ENCODE results near the gene PHF10.

The PHF10 gene

DNA sequence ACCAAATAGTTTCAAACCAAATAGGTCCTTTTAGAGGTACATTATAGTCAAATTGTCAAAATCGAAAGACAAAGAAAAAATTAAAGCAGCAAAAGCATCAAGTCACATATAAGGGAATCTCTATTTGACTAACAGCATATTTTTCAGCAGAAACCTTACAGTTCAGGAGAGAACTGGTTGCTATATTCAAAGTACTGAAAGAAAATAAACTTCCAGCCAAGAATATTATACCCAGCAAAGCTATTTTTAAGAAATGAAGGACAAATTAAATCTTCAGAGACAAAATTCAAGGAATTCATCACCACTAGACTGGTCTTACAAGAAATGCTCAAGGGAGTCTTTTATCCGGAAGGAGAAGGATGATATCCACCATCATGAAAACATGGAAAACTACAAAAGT lies 38.4 kb downstream of the PHF10 start:
- TF ChIP-seq EGR1 (IDR thresholded peaks at IDR 0.05) = no peak
- no peak for TF ChIP-seq TEAD4 (IDR thresholded peaks at IDR 0.05)
- no peak for TF ChIP-seq RAD21 (IDR thresholded peaks at IDR 0.05; ENCODE audit: low read depth)
- no peak for TF ChIP-seq ZBTB7A (IDR thresholded peaks at IDR 0.05; ENCODE audit: low read depth)

DNA sequence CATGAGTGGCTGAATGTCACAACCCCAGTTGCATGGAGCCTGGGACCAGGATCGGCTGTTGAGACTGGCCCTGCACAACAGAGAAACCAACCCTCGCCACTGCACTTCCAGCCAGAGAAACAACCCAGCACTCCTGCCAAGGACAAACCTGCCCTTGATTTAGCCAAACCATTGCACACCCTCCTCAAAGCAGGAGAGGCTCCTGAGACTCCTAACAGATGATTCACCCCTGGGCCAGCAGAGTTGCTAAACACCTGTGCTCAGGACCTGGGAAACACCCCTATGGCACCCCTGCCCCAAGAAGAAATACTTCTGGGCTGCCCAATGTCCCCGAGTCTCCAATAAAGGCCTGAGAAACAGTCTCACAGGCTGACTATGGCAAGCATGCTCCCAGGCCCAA lies 40.2 kb downstream of the PHF10 start:
- TF ChIP-seq CEBPB (IDR thresholded peaks at IDR 0.05) = no peak
- no peak for TF ChIP-seq TEAD4 (IDR thresholded peaks at IDR 0.05)
- TF ChIP-seq FOXM1 (IDR thresholded peaks at IDR 0.05; ENCODE audit: borderline replicate concordance, low read depth) = no peak
- TF ChIP-seq NFIC (IDR thresholded peaks at IDR 0.05) = no peak
- no peak for TF ChIP-seq TCF12 (IDR thresholded peaks at IDR 0.05; ENCODE audit: low read depth)

DNA sequence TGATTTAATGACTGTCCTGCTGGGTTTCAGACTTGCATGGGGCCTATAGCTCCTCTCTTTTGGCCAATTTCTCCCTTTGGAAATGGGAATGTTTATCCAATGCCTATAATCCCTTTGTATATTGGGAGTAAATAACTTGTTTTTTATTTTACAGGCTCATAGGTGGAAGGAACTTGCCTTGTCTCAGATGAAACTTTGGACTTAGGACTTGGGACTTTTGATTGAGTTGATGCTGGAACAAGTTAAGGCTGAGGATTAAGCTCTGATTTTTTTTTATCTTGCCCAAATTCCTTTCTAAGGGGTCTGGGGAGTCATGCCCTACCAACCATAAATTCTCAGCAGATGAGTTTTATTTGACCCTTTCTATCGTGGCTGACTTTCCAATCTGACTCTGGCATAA lies 46.0 kb downstream of the PHF10 start:
- TF ChIP-seq ZBTB7A (IDR thresholded peaks at IDR 0.05; ENCODE audit: low read depth) = no peak
- TF ChIP-seq, protein P1, sequence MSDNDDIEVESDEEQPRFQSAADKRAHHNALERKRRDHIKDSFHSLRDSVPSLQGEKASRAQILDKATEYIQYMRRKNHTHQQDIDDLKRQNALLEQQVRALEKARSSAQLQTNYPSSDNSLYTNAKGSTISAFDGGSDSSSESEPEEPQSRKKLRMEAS (IDR thresholded peaks at IDR 0.05) = no peak
- no peak for TF ChIP-seq EP300 (IDR thresholded peaks at IDR 0.05; ENCODE audit: borderline replicate concordance)
- no peak for TF ChIP-seq RAD21 (IDR thresholded peaks at IDR 0.05; ENCODE audit: low read depth)
- no peak for TF ChIP-seq EGR1 (IDR thresholded peaks at IDR 0.05)
- no peak for TF ChIP-seq CREB1 (IDR thresholded peaks at IDR 0.05; ENCODE audit: low read depth)
- no peak for TF ChIP-seq NFIC (IDR thresholded peaks at IDR 0.05)
- TF ChIP-seq CEBPB (IDR thresholded peaks at IDR 0.05) = no peak
- no peak for TF ChIP-seq FOXM1 (IDR thresholded peaks at IDR 0.05; ENCODE audit: borderline replicate concordance, low read depth)
- TF ChIP-seq, protein P2, sequence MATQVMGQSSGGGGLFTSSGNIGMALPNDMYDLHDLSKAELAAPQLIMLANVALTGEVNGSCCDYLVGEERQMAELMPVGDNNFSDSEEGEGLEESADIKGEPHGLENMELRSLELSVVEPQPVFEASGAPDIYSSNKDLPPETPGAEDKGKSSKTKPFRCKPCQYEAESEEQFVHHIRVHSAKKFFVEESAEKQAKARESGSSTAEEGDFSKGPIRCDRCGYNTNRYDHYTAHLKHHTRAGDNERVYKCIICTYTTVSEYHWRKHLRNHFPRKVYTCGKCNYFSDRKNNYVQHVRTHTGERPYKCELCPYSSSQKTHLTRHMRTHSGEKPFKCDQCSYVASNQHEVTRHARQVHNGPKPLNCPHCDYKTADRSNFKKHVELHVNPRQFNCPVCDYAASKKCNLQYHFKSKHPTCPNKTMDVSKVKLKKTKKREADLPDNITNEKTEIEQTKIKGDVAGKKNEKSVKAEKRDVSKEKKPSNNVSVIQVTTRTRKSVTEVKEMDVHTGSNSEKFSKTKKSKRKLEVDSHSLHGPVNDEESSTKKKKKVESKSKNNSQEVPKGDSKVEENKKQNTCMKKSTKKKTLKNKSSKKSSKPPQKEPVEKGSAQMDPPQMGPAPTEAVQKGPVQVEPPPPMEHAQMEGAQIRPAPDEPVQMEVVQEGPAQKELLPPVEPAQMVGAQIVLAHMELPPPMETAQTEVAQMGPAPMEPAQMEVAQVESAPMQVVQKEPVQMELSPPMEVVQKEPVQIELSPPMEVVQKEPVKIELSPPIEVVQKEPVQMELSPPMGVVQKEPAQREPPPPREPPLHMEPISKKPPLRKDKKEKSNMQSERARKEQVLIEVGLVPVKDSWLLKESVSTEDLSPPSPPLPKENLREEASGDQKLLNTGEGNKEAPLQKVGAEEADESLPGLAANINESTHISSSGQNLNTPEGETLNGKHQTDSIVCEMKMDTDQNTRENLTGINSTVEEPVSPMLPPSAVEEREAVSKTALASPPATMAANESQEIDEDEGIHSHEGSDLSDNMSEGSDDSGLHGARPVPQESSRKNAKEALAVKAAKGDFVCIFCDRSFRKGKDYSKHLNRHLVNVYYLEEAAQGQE (IDR thresholded peaks at IDR 0.05; ENCODE audit: low read depth) = no peak
- TF ChIP-seq TCF12 (IDR thresholded peaks at IDR 0.05; ENCODE audit: low read depth) = no peak

DNA sequence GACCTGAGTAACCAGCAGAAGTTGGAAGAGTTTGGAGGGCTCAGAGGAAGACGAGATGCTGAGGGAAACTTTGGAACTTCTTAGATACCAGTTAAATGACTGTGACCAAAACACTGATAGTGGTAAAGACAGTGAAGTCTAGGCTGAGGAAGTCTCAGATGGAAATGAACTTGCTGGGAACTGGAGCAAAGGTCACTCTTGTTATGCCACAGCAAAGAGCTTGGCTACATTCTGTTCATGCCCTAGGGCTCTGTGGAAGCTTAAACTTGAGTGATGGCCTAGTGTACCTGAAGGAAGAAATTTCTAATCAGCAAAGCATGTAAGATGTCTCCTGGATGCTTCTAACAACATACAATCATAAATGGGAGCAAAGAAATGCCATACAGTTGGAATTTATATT lies 47.2 kb downstream of the PHF10 start:
- no peak for TF ChIP-seq CEBPB (IDR thresholded peaks at IDR 0.05)
- TF ChIP-seq, protein P1 (IDR thresholded peaks at IDR 0.05) = no peak
- no peak for TF ChIP-seq TAF1 (IDR thresholded peaks at IDR 0.05; ENCODE audit: low read depth)
- TF ChIP-seq, protein P3, sequence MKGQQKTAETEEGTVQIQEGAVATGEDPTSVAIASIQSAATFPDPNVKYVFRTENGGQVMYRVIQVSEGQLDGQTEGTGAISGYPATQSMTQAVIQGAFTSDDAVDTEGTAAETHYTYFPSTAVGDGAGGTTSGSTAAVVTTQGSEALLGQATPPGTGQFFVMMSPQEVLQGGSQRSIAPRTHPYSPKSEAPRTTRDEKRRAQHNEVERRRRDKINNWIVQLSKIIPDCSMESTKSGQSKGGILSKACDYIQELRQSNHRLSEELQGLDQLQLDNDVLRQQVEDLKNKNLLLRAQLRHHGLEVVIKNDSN (IDR thresholded peaks at IDR 0.05) = no peak
- TF ChIP-seq CREB1 (IDR thresholded peaks at IDR 0.05; ENCODE audit: low read depth) = no peak
- no peak for TF ChIP-seq YY1 (IDR thresholded peaks at IDR 0.05; ENCODE audit: low read depth)
- no peak for TF ChIP-seq TEAD4 (IDR thresholded peaks at IDR 0.05)
- TF ChIP-seq EP300 (IDR thresholded peaks at IDR 0.05; ENCODE audit: borderline replicate concordance) = no peak
- TF ChIP-seq TCF12 (IDR thresholded peaks at IDR 0.05; ENCODE audit: low read depth) = no peak
- TF ChIP-seq, protein P2 (IDR thresholded peaks at IDR 0.05; ENCODE audit: low read depth) = no peak
- TF ChIP-seq RAD21 (IDR thresholded peaks at IDR 0.05; ENCODE audit: low read depth) = no peak
- TF ChIP-seq FOXM1 (IDR thresholded peaks at IDR 0.05; ENCODE audit: borderline replicate concordance, low read depth) = no peak

DNA sequence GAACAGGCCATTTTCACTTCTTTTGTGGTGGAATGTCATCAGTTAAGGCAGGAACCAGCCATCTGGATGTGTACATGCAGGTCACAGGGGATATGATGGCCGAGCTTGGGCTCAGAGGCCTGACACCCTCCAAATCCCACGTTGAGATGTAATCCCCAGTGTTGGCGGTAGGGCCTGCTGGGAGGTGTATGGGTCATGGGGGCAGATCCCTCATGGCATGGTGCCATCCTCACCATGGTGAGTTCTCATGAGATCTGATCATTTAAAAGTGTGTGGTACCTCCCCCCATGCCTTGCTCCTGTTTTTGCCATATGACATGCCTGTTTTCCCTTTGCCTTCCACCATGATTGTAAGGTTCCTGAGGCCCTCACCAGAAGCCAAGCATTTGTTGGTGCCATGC lies 49.3 kb downstream of the PHF10 start:
- TF ChIP-seq, protein P1 (IDR thresholded peaks at IDR 0.05) = no peak
- no peak for TF ChIP-seq CREB1 (IDR thresholded peaks at IDR 0.05; ENCODE audit: low read depth)
- no peak for TF ChIP-seq YY1 (IDR thresholded peaks at IDR 0.05; ENCODE audit: low read depth)
- no peak for TF ChIP-seq RAD21 (IDR thresholded peaks at IDR 0.05; ENCODE audit: low read depth)
- no peak for TF ChIP-seq NFIC (IDR thresholded peaks at IDR 0.05)
- TF ChIP-seq, protein P2 (IDR thresholded peaks at IDR 0.05; ENCODE audit: low read depth) = no peak
- TF ChIP-seq TAF1 (IDR thresholded peaks at IDR 0.05; ENCODE audit: low read depth) = no peak
- TF ChIP-seq FOXM1 (IDR thresholded peaks at IDR 0.05; ENCODE audit: borderline replicate concordance, low read depth) = no peak
- no peak for TF ChIP-seq CEBPB (IDR thresholded peaks at IDR 0.05)
- no peak for TF ChIP-seq TEAD4 (IDR thresholded peaks at IDR 0.05)
- TF ChIP-seq TCF12 (IDR thresholded peaks at IDR 0.05; ENCODE audit: low read depth) = no peak
